Vagina (tissue), 2 donors: Measurements from ENCODE around the gene LAMC3. TPM values are rescaled to one million over a fixed set of nuclear protein-coding genes. Genes with fewer than 3 reads are reported as not detected.

Source experiments
- DNase-seq, 2 donors: peaks; one replicate each; pipeline ENCODE4 v3.0.0-alpha.2; 2017; ENCODE audit errors: extremely low spot score in 2 of 2
- H3K27ac ChIP-seq: fragments of 200-600 bp; sonication (generic); one replicate; pipeline ENCODE4 v1.5.1; 2019
- H3K27me3 ChIP-seq: fragments of 200-600 bp; sonication (generic); one replicate; pipeline ENCODE4 v1.5.1; 2019
- H3K36me3 ChIP-seq, 2 donors: fragments of 200-600 bp; sonication (generic); one replicate each; pipeline ENCODE4 v1.5.1; 2017 to 2019
- H3K4me1 ChIP-seq: fragments of 200-600 bp; sonication (generic); one replicate; pipeline ENCODE4 v1.5.1; 2019
- H3K4me3 ChIP-seq, 2 donors: fragments of 200-600 bp; sonication (generic); 1 replicate in 1 of 2; 2 replicates in 1 of 2; pipeline ENCODE4 v1.5.1; 2016 to 2019
- H3K9me3 ChIP-seq: fragments of 200-600 bp; sonication (generic); one replicate; pipeline ENCODE4 v1.5.1; 2019
- CTCF ChIP-seq, 3 experiments: fragments of 450-650 bp in 2 of 3; fragments of 200-600 bp in 1 of 3; sonication (generic) in 1 of 3; IDR thresholded peaks; one replicate each; pipeline ENCODE4 v1.5.1; 2017 to 2019; ENCODE audit warnings: antibody characterized with exemption in 3 of 3, mild to moderate bottlenecking in 2 of 3, moderate library complexity in 2 of 3
- POLR2A ChIP-seq, 2 donors: fragments of 450-650 bp; IDR thresholded peaks; one replicate each; pipeline ENCODE4 v1.6.1; 2017; ENCODE audit warnings: antibody characterized with exemption in 2 of 2, mild to moderate bottlenecking in 2 of 2, moderate library complexity in 2 of 2
- POLR2AphosphoS5 ChIP-seq, 2 donors: sonication (generic); formaldehyde crosslinking; IDR thresholded peaks; one replicate each; pipeline ENCODE4 v1.9.0; 2017; ENCODE audit warnings: antibody characterized with exemption in 2 of 2, mild to moderate bottlenecking in 2 of 2, low read depth in 1 of 2; ENCODE audit not compliant: insufficient read depth in 1 of 2
- intact Hi-C: fragments of 100-400 bp; cut with DNase I; formaldehyde crosslinking; loops from one replicate; pipeline ENCODE4 v1.15.1; 2023
- total RNA-seq: library from RNA; depleted of rRNA; stranded (reverse); fragments of >200 nt; gene quantifications from one replicate; pipeline ENCODE4 v1.2.3, GENCODE V29; 2016

The LAMC3 gene
- total RNA-seq, 1 donor from 2014 or later: 13.3 TPM

GRCh38 chr9:130979591-130980385 is 29.2 kb upstream of the LAMC3 start:
- no peak for DNase-seq
- H3K9me3 ChIP-seq: no peaks in the 10 kb centered on the region
- no peaks in the 10 kb centered on the region for H3K27me3 ChIP-seq
- TF ChIP-seq CTCF (IDR thresholded peaks at IDR 0.05): no peak
- TF ChIP-seq POLR2A (IDR thresholded peaks at IDR 0.05): no peak
- TF ChIP-seq POLR2AphosphoS5 (IDR thresholded peaks at IDR 0.05; ENCODE audit: insufficient read depth in 1 of 2, low read depth in 1 of 2): no peak
- H3K4me3 ChIP-seq: no peak overlapping the region
- no peaks in the 10 kb centered on the region for H3K36me3 ChIP-seq
- H3K4me1 ChIP-seq: no peaks in the 10 kb centered on the region
- no peak overlapping the region for H3K27ac ChIP-seq
- intact Hi-C loops: no loop called here

GRCh38 chr9:130980526-130980925 is 28.4 kb upstream of the LAMC3 start:
- intact Hi-C loops: no loop called here
- H3K27ac ChIP-seq: no peak overlapping the region
- TF ChIP-seq POLR2AphosphoS5 (IDR thresholded peaks at IDR 0.05; ENCODE audit: insufficient read depth in 1 of 2, low read depth in 1 of 2): no peak
- TF ChIP-seq POLR2A (IDR thresholded peaks at IDR 0.05): no peak
- TF ChIP-seq CTCF (IDR thresholded peaks at IDR 0.05): no peak
- no peaks in the 10 kb centered on the region for H3K9me3 ChIP-seq
- H3K27me3 ChIP-seq: no peaks in the 10 kb centered on the region
- no peaks in the 10 kb centered on the region for H3K36me3 ChIP-seq
- H3K4me1 ChIP-seq: no peaks in the 10 kb centered on the region
- DNase-seq: no peak
- no peak overlapping the region for H3K4me3 ChIP-seq

DNA sequence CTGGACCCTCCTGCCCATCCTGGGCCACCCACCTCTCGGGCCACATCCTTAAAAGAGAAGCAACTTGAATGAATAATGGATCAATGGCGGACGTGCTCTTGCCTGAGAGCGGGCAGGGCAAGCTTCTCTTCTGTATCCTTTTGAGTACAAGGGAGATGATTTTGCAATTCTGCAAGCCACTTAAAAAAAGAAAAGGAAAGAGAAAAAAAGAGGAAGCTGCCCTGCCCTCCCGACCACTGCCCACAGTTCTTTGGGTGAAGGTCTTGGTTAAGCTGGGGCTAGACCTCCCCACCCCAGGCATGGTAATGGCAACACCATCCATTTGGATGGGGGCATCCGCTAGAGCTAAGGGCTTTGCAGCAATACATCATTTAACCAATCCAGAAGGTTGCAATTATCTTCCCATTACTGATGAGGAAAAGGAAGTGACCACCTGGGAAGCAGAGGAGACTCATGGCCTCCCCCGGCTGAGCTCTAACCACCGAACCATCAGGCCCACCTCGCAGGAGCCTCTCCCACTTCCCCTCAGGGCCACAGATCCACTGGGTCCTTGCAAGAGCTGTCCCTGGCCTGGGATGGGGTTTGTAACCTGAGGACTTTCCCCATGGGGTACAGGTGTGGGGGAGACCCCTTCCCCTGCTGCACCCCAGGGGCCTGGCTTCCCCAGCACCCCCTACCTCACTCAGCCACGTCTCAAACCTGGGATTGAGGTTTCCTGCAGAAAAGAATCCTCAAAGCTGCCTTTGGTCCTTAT is 27.8 kb upstream of the LAMC3 start:
- intact Hi-C loops: no loop called here

GRCh38 chr9:130981756-130982137 is 27.2 kb upstream of the LAMC3 start:
- TF ChIP-seq POLR2A (IDR thresholded peaks at IDR 0.05) (no peak), CTCF (IDR thresholded peaks at IDR 0.05) (no peak), POLR2AphosphoS5 (IDR thresholded peaks at IDR 0.05; ENCODE audit: insufficient read depth in 1 of 2, low read depth in 1 of 2) (no peak)
- Histone ChIP-seq H3K36me3 (no peaks in the 10 kb centered on the region), H3K27ac (no peak overlapping the region), H3K27me3 (no peaks in the 10 kb centered on the region), H3K9me3 (no peaks in the 10 kb centered on the region), H3K4me1 (no peaks in the 10 kb centered on the region), H3K4me3 (no peak overlapping the region)
- intact Hi-C loops: no loop called here
- no peak for DNase-seq

More for the DNA sequence above, 27.8 kb upstream of the LAMC3 start:
- no peak for TF ChIP-seq POLR2A (IDR thresholded peaks at IDR 0.05)
- H3K4me1 ChIP-seq: no peaks in the 10 kb centered on the region
- H3K4me3 ChIP-seq: no peak overlapping the region
- no peak for DNase-seq
- no peaks in the 10 kb centered on the region for H3K9me3 ChIP-seq
- H3K27me3 ChIP-seq: no peaks in the 10 kb centered on the region
- H3K27ac ChIP-seq: no peak overlapping the region
- H3K36me3 ChIP-seq: no peaks in the 10 kb centered on the region

DNA sequence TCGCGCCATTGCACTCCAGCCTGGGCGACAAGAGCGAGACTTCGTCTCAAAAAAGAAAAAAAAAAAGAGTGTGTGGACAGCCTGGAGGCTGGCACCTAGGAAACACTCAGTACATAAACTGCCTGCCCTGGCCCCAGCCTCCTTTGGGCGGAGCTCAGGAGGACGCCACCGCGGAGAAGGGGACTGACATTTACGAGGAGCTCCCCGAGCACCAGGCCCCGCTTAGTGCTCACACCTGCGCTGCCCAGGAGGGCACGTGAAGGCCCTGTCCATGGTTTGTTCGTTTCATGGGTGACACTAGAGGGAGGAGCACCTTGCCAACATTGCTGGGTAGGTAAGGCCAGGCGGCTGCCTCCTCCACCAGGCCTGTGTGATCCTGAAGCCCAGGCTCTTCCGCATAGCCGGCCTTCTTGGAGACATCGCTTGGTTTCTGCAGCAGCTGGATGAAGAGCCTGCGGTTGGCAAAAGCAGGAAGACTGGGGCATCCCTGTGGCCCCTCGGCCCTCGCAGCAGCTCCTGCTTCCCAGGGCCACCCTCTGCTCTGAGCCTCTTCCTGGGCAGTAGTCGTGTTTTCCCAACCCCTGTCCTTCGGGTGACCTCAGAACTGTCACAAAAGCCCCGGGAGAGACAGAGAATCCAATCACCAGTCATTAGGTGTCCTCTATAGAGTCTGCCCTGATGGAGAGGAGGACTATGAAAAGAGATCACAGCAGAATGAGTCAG is 26.2 kb upstream of the LAMC3 start:
- TF ChIP-seq POLR2A (IDR thresholded peaks at IDR 0.05) (no peak), POLR2AphosphoS5 (IDR thresholded peaks at IDR 0.05; ENCODE audit: insufficient read depth in 1 of 2, low read depth in 1 of 2) (no peak), CTCF (IDR thresholded peaks at IDR 0.05) (no peak)
- Histone ChIP-seq H3K4me3 (no peak overlapping the region), H3K4me1 (no peaks in the 10 kb centered on the region), H3K36me3 (no peaks in the 10 kb centered on the region), H3K27me3 (no peaks in the 10 kb centered on the region), H3K9me3 (no peaks in the 10 kb centered on the region), H3K27ac (no peak overlapping the region)
- intact Hi-C loops: no loop called here
- no peak for DNase-seq
